Measurements from ENCODE around the gene CFAP92.

Gene CFAP92

GRCh38 chr3:128993461-128994172 lies at the start of gene CFAP92:
Gene CFAP92, minus strand, starts transcription at chr3:128994076. Its CDS starts 772 bp downstream, at chr3:128993304.
- DNase-seq (ENCODE audit: low read depth in 2 of 2) = peak; percentile 85 to 86

GRCh38 chr3:129040579-129041300 lies 46.9 kb upstream of the CFAP92 start:
- DNase-seq (ENCODE audit: low read depth in 2 of 2) = no peak

- no peak for DNase-seq (ENCODE audit: low read depth in 2 of 2)
Observed at GRCh38 chr3:129040039-129040336, 46.1 kb upstream of the CFAP92 start.

- DNase-seq (ENCODE audit: low read depth in 2 of 2) = no peak
Observed at GRCh38 chr3:129039271-129040038, 45.6 kb upstream of the CFAP92 start.

- DNase-seq (ENCODE audit: low read depth in 2 of 2) = no peak
Observed at GRCh38 chr3:129038121-129038855, 44.4 kb upstream of the CFAP92 start.

- no peak for DNase-seq (ENCODE audit: low read depth in 2 of 2)
Observed at GRCh38 chr3:129037093-129037419, 43.2 kb upstream of the CFAP92 start.

GRCh38 chr3:129036222-129037092 lies 42.6 kb upstream of the CFAP92 start:
- DNase-seq (ENCODE audit: low read depth in 2 of 2) = no peak

- no peak for DNase-seq (ENCODE audit: low read depth in 2 of 2)
Observed at GRCh38 chr3:129035360-129036221, 41.7 kb upstream of the CFAP92 start.

- no peak for DNase-seq (ENCODE audit: low read depth in 2 of 2)
Observed at GRCh38 chr3:129034642-129035041, 40.8 kb upstream of the CFAP92 start.

- DNase-seq (ENCODE audit: low read depth in 2 of 2) = no peak
Observed at GRCh38 chr3:129033633-129034321, 39.9 kb upstream of the CFAP92 start.

GRCh38 chr3:129033151-129033550 lies 39.3 kb upstream of the CFAP92 start:
- DNase-seq (ENCODE audit: low read depth in 2 of 2) = no peak

GRCh38 chr3:129032716-129033115 lies 38.8 kb upstream of the CFAP92 start:
- no peak for DNase-seq (ENCODE audit: low read depth in 2 of 2)

GRCh38 chr3:129031476-129032215 lies 37.8 kb upstream of the CFAP92 start:
- no peak for DNase-seq (ENCODE audit: low read depth in 2 of 2)

GRCh38 chr3:129030611-129031010 lies 36.7 kb upstream of the CFAP92 start:
- DNase-seq (ENCODE audit: low read depth in 2 of 2) = no peak

GRCh38 chr3:129028866-129029265 lies 35.0 kb upstream of the CFAP92 start:
- no peak for DNase-seq (ENCODE audit: low read depth in 2 of 2)

GRCh38 chr3:129027544-129027880 lies 33.6 kb upstream of the CFAP92 start:
- no peak for DNase-seq (ENCODE audit: low read depth in 2 of 2)

GRCh38 chr3:129026728-129027543 lies 33.1 kb upstream of the CFAP92 start:
- DNase-seq (ENCODE audit: low read depth in 2 of 2) = peak; percentile 78 to 81
